ENCODE measurements around the gene IL25. TPM values are rescaled to one million over a fixed set of nuclear protein-coding genes. Genes with fewer than 3 reads are reported as not detected.
"Not testable (repeated sequence)": the region's sequence is repeated elsewhere in the genome, so short reads cannot be mapped to it uniquely, and the experiment has no call there.

The IL25 gene
- total RNA-seq, 1 experiment from 2014 or later = not detected

DNA sequence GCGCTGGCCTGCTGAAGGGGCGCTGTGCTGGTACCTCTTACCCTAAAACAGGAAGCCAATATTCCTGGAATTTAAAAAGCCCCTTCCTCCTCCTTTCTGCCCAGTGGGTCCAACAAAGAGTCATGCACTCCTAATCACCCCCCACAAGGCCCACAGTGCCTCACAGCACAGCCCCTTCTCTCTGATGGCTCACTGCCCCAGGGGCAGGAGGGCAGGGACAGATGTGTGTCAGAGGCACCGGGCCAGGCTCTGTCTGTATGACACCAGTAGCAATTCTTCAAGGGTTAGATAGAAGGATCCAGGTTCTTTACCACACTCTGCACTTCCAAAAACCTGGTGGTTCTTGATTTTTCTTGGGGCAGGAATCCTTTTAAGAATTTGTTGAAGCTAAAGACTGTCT, 26.5 kb downstream of the IL25 start:
- no peaks in the 10 kb centered on the region; the same call in 1 of the 2 replicates for H3K27me3 ChIP-seq (ENCODE audit: control insufficient read depth, insufficient read depth, low read length)
- POLR2A ChIA-PET = no interaction called here
- no peak for TF ChIP-seq SIN3A (IDR thresholded peaks at IDR 0.05; ENCODE audit: borderline replicate concordance, insufficient read depth, low read depth, low read length)
- no peak for TF ChIP-seq TCF7L2 (IDR thresholded peaks at IDR 0.05; ENCODE audit: low read depth, low read length)
- TF ChIP-seq, protein P1, sequence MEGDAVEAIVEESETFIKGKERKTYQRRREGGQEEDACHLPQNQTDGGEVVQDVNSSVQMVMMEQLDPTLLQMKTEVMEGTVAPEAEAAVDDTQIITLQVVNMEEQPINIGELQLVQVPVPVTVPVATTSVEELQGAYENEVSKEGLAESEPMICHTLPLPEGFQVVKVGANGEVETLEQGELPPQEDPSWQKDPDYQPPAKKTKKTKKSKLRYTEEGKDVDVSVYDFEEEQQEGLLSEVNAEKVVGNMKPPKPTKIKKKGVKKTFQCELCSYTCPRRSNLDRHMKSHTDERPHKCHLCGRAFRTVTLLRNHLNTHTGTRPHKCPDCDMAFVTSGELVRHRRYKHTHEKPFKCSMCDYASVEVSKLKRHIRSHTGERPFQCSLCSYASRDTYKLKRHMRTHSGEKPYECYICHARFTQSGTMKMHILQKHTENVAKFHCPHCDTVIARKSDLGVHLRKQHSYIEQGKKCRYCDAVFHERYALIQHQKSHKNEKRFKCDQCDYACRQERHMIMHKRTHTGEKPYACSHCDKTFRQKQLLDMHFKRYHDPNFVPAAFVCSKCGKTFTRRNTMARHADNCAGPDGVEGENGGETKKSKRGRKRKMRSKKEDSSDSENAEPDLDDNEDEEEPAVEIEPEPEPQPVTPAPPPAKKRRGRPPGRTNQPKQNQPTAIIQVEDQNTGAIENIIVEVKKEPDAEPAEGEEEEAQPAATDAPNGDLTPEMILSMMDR (IDR thresholded peaks at IDR 0.05) = no peak
- TF ChIP-seq REST (IDR thresholded peaks at IDR 0.05; ENCODE audit: insufficient read depth in 1 of 2, low read depth in 2 of 2, low read length in 1 of 2) = no peak
- TF ChIP-seq POLR2AphosphoS5 (IDR thresholded peaks at IDR 0.05; ENCODE audit: low read depth, low read length) = no peak
- no peak overlapping the region for H3K27ac ChIP-seq (ENCODE audit: low read length)
- no TSS peak for BruUV-seq (replicated peaks)
- CTCF ChIA-PET = no interaction called here
- ATAC-seq (no peak), DNase-seq (ENCODE audit: low read depth, low spot score) (no peak)
- H3K4me1 ChIP-seq (ENCODE audit: control insufficient read depth, insufficient read depth, low read length) = no peaks in the 10 kb centered on the region
- in situ Hi-C loops (cut with HindIII; ENCODE audit: low pct_unique_long_range_greater_than_20kb, low sequenced_read_pairs) (no loop called here), intact Hi-C loops (cut with micrococcal nuclease; ENCODE audit: unreplicated experiment) (no loop called here)
- H3K9me3 ChIP-seq (ENCODE audit: control insufficient read depth, insufficient read depth, low read depth, low read length) = no peaks in the 10 kb centered on the region
- no peak overlapping the region for H3K4me3 ChIP-seq (ENCODE audit: low read depth in 2 of 2, low read length in 2 of 2)
- H3K36me3 ChIP-seq (ENCODE audit: control insufficient read depth, insufficient read depth, low read length) = no peaks in the 10 kb centered on the region

DNA sequence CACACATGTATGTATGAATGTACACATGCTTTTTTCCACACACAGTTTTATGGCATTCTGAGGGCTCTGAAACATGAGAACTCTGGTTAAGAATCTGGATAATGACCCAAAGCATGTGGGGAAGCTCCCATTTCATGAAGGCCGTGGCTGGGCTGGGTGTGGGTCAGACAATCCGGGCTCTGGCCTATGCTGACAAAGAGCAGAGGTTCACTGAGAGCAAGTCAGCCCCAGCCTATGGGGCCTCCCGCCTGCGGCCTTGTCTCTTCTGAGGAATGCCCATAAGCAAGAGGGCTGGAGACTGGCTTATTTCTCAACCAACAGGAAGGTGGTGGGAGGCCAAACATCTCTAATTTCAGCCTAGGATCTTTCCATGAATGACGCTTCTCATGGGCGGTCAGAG, 27.0 kb downstream of the IL25 start:
- POLR2A ChIA-PET = no interaction called here
- Histone ChIP-seq H3K4me3 (ENCODE audit: low read depth in 2 of 2, low read length in 2 of 2) (no peak overlapping the region), H3K36me3 (ENCODE audit: control insufficient read depth, insufficient read depth, low read length) (no peaks in the 10 kb centered on the region), H3K27me3 (ENCODE audit: control insufficient read depth, insufficient read depth, low read length) (no peaks in the 10 kb centered on the region; the same call in 1 of the 2 replicates), H3K4me1 (ENCODE audit: control insufficient read depth, insufficient read depth, low read length) (no peaks in the 10 kb centered on the region), H3K9me3 (ENCODE audit: control insufficient read depth, insufficient read depth, low read depth, low read length) (no peaks in the 10 kb centered on the region), H3K27ac (ENCODE audit: low read length) (no peak overlapping the region)
- CTCF ChIA-PET = no interaction called here
- BruUV-seq (replicated peaks) = no TSS peak
- TF ChIP-seq TCF7L2 (IDR thresholded peaks at IDR 0.05; ENCODE audit: low read depth, low read length) = no peak
- DNase-seq (ENCODE audit: low read depth, low spot score) = no peak
- in situ Hi-C loops (cut with HindIII; ENCODE audit: low pct_unique_long_range_greater_than_20kb, low sequenced_read_pairs) = no loop called here
- ATAC-seq = no peak
- intact Hi-C loops (cut with micrococcal nuclease; ENCODE audit: unreplicated experiment) = no loop called here

- POLR2A ChIA-PET; BruUV-seq (replicated peaks); CTCF ChIA-PET; H3K4me3 ChIP-seq (ENCODE audit: low read depth in 2 of 2, low read length in 2 of 2); H3K9me3 ChIP-seq (ENCODE audit: control insufficient read depth, insufficient read depth, low read depth, low read length); intact Hi-C loops (cut with micrococcal nuclease; ENCODE audit: unreplicated experiment); H3K4me1 ChIP-seq (ENCODE audit: control insufficient read depth, insufficient read depth, low read length); DNase-seq (ENCODE audit: low read depth, low spot score); H3K36me3 ChIP-seq (ENCODE audit: control insufficient read depth, insufficient read depth, low read length); in situ Hi-C loops (cut with HindIII; ENCODE audit: low pct_unique_long_range_greater_than_20kb, low sequenced_read_pairs); H3K27me3 ChIP-seq (ENCODE audit: control insufficient read depth, insufficient read depth, low read length); ATAC-seq; H3K27ac ChIP-seq (ENCODE audit: low read length): not testable (repeated sequence)
Observed at GRCh38 chr14:23400496-23401149, 28.0 kb downstream of the IL25 start.
